IMR-90 (cell line): ENCODE results near the gene C11orf65. TPM values are rescaled to one million over a fixed set of nuclear protein-coding genes. Genes with fewer than 3 reads are reported as not detected.

Source experiments
- ATAC-seq: fragments of 200-7000 bp; cut with Tn5 transposase; 2 replicates; pipeline ENCODE4 v1.9.1; 2020; ENCODE audit warnings: low read depth, mild to moderate bottlenecking, moderate library complexity
- BruUV-seq: library from RNA; stranded (reverse); fragments of 400-500 nt; replicated peaks from 2 replicates; lab custom pipeline; 2021; lab: Mats Ljungman, UMichigan
- CTCF ChIA-PET: fragments of 300-600 bp; formaldehyde crosslinking; extraction: SDS; loops from one replicate; lab custom pipeline; 2021; ENCODE audit warnings: antibody characterized with exemption; lab: Yijun Ruan, JAX
- POLR2A ChIA-PET: fragments of 300-600 bp; sonication (Branson Sonifier 250); formaldehyde crosslinking; loops from one replicate; lab custom pipeline; 2022; ENCODE audit warnings: antibody characterized with exemption; ENCODE audit not compliant: unreplicated experiment; lab: Charles Lee
- DNase-seq: peaks from one replicate; pipeline ENCODE4 v3.0.0; 2013
- H2AFZ ChIP-seq: replicated peaks from 2 replicates; pipeline ENCODE3; 2013; ENCODE audit warnings: low read length, mild to moderate bottlenecking; ENCODE audit not compliant: poor library complexity
- H2AK5ac ChIP-seq: 2 replicates; pipeline ENCODE4 v1.6.1; 2013; ENCODE audit warnings: low read depth, low read length, inconsistent platforms
- H2AK9ac ChIP-seq: replicated peaks from 2 replicates; pipeline ENCODE3; 2013; ENCODE audit warnings: mild to moderate bottlenecking, low read depth, low read length, moderate library complexity; ENCODE audit not compliant: poor library complexity
- H2BK120ac ChIP-seq: 2 replicates; pipeline ENCODE4 v1.6.1; 2013; ENCODE audit warnings: low read depth, low read length, inconsistent platforms
- H2BK15ac ChIP-seq: 3 replicates; pipeline ENCODE4 v1.6.1; 2013; ENCODE audit warnings: low read depth, low read length, inconsistent platforms
- H2BK20ac ChIP-seq: 2 replicates; pipeline ENCODE4 v1.6.1; 2013; ENCODE audit warnings: low read depth, mild to moderate bottlenecking, inconsistent platforms, low read length, moderate library complexity
- H2BK5ac ChIP-seq: 2 replicates; pipeline ENCODE4 v1.6.1; 2013; ENCODE audit warnings: mild to moderate bottlenecking, low read depth, low read length, inconsistent platforms; ENCODE audit not compliant: poor library complexity, severe bottlenecking
- H3K14ac ChIP-seq: replicated peaks from 2 replicates; pipeline ENCODE4 v1.6.1; 2013; ENCODE audit warnings: low read depth, low read length, inconsistent platforms
- H3K18ac ChIP-seq: 2 replicates; pipeline ENCODE4 v1.6.1; 2013; ENCODE audit warnings: low read depth, low read length, control low read depth
- H3K23ac ChIP-seq: 2 replicates; pipeline ENCODE4 v1.6.1; 2013; ENCODE audit warnings: low read depth, low read length, inconsistent platforms
- H3K27ac ChIP-seq: 2 replicates; pipeline ENCODE4 v1.5.1; 2013; ENCODE audit warnings: mild to moderate bottlenecking, control low read depth, low read length; ENCODE audit not compliant: insufficient read depth
- H3K27me3 ChIP-seq: 2 replicates; pipeline ENCODE4 v1.6.1; 2013; ENCODE audit warnings: low read length; ENCODE audit not compliant: control insufficient read depth, insufficient read depth
- H3K36me3 ChIP-seq: 2 replicates; pipeline ENCODE4 v1.6.1; 2013; ENCODE audit warnings: low read length, mixed read lengths; ENCODE audit not compliant: control insufficient read depth, insufficient read depth
- H3K4ac ChIP-seq: 2 replicates; pipeline ENCODE4 v1.6.1; 2013; ENCODE audit warnings: low read depth, low read length, inconsistent platforms
- H3K4me1 ChIP-seq: 2 replicates; pipeline ENCODE4 v1.6.1; 2013; ENCODE audit warnings: low read length, mixed read lengths; ENCODE audit not compliant: control insufficient read depth, insufficient read depth
- H3K4me2 ChIP-seq: 2 replicates; pipeline ENCODE4 v1.6.1; 2013; ENCODE audit warnings: low read depth, mild to moderate bottlenecking, control low read depth, low read length, moderate library complexity
- H3K4me3 ChIP-seq: 2 replicates; pipeline ENCODE4 v1.5.1; 2013; ENCODE audit warnings: low read depth, mild to moderate bottlenecking, control low read depth, low read length, moderate library complexity; ENCODE audit not compliant: insufficient read depth
- H3K56ac ChIP-seq: 2 replicates; pipeline ENCODE4 v1.6.1; 2013; ENCODE audit warnings: low read length, inconsistent platforms; ENCODE audit not compliant: insufficient read depth; ENCODE audit errors: extremely low read depth
- H3K79me1 ChIP-seq, 2 experiments: 2 replicates each; pipeline ENCODE4 v1.6.1; 2013; ENCODE audit warnings: low read length in 2 of 2, inconsistent platforms in 1 of 2, low read depth in 1 of 2
- H3K9ac ChIP-seq: 2 replicates; pipeline ENCODE4 v1.6.1; 2013; ENCODE audit warnings: low read depth, low read length, control low read depth
- H3K9me1 ChIP-seq: 2 replicates; pipeline ENCODE4 v1.6.1; 2013; ENCODE audit warnings: low read length, inconsistent platforms; ENCODE audit not compliant: insufficient read depth
- H3K9me3 ChIP-seq: 2 replicates; pipeline ENCODE4 v1.6.1; 2013; ENCODE audit warnings: low read length; ENCODE audit not compliant: control insufficient read depth, insufficient read depth
- H4K20me1 ChIP-seq: 2 replicates; pipeline ENCODE4 v1.6.1; 2013; ENCODE audit warnings: low read length, inconsistent platforms; ENCODE audit not compliant: insufficient read depth
- H4K5ac ChIP-seq: 2 replicates; pipeline ENCODE4 v1.6.1; 2013; ENCODE audit warnings: mild to moderate bottlenecking, low read depth, low read length, control low read depth
- H4K8ac ChIP-seq, 2 experiments: 2 replicates each; pipeline ENCODE4 v1.6.1; 2013; ENCODE audit warnings: low read depth in 2 of 2, low read length in 2 of 2, control low read depth in 1 of 2, inconsistent platforms in 1 of 2
- H4K91ac ChIP-seq: 2 replicates; pipeline ENCODE4 v1.6.1; 2013; ENCODE audit warnings: low read depth, low read length, inconsistent platforms; ENCODE audit not compliant: insufficient read depth
- BHLHE40 ChIP-seq: fragments of 150-350 bp; IDR thresholded peaks from 2 replicates; pipeline ENCODE4 v1.6.1; 2016; ENCODE audit warnings: mild to moderate bottlenecking, low read depth, low read length
- CEBPB ChIP-seq: IDR thresholded peaks from 2 replicates; pipeline ENCODE4 v1.6.1; 2012; ENCODE audit warnings: low read depth, low read length, improper control_type of control experiment
- CHD1 ChIP-seq: IDR thresholded peaks from 2 replicates; pipeline ENCODE4 v1.6.1; 2012; ENCODE audit warnings: low read depth, low read length, improper control_type of control experiment
- CTCF ChIP-seq: conservative IDR thresholded peaks from 2 replicates; pipeline ENCODE4 v1.5.1; 2012; ENCODE audit warnings: mild to moderate bottlenecking, low read depth, low read length, improper control_type of control experiment
- ELK1 ChIP-seq: fragments of 150-350 bp; IDR thresholded peaks from 2 replicates; pipeline ENCODE4 v1.6.1; 2016; ENCODE audit warnings: low read depth, mild to moderate bottlenecking, low read length, moderate library complexity, borderline replicate concordance
- FOS ChIP-seq: fragments of 150-350 bp; IDR thresholded peaks from 2 replicates; pipeline ENCODE4 v1.6.1; 2016; ENCODE audit warnings: low read depth, low read length
- MAFK ChIP-seq: IDR thresholded peaks from 2 replicates; pipeline ENCODE4 v1.6.1; 2012; ENCODE audit warnings: low read depth, low read length, improper control_type of control experiment
- MAZ ChIP-seq: IDR thresholded peaks from 2 replicates; pipeline ENCODE4 v1.6.1; 2012; ENCODE audit warnings: low read depth, mild to moderate bottlenecking, low read length, improper control_type of control experiment, moderate library complexity, borderline replicate concordance
- MXI1 ChIP-seq: IDR thresholded peaks from 2 replicates; pipeline ENCODE4 v1.6.1; 2012; ENCODE audit warnings: low read depth, mild to moderate bottlenecking, low read length, moderate library complexity, borderline replicate concordance
- NFE2L2 ChIP-seq: fragments of 150-350 bp; IDR thresholded peaks from 2 replicates; pipeline ENCODE4 v1.6.1; 2016; ENCODE audit warnings: low read depth, mild to moderate bottlenecking, low read length
- POLR2A ChIP-seq: IDR thresholded peaks from 2 replicates; pipeline ENCODE4 v1.6.1; 2012; ENCODE audit warnings: mild to moderate bottlenecking, low read depth, low read length
- RAD21 ChIP-seq: IDR thresholded peaks from 2 replicates; pipeline ENCODE4 v1.6.1; 2012; ENCODE audit warnings: low read length, improper control_type of control experiment
- RCOR1 ChIP-seq: IDR thresholded peaks from 2 replicates; pipeline ENCODE4 v1.6.1; 2012; ENCODE audit warnings: mild to moderate bottlenecking, low read length, improper control_type of control experiment; ENCODE audit not compliant: insufficient replicate concordance
- RFX5 ChIP-seq: IDR thresholded peaks from 2 replicates; pipeline ENCODE4 v1.8.0; 2012; ENCODE audit warnings: low read depth, mild to moderate bottlenecking, low read length, moderate library complexity
- SMC3 ChIP-seq: fragments of 150-350 bp; IDR thresholded peaks from 2 replicates; pipeline ENCODE4 v1.6.1; 2016; ENCODE audit warnings: low read depth, mild to moderate bottlenecking, antibody characterized with exemption, low read length, moderate library complexity
- USF2 ChIP-seq: fragments of 150-350 bp; IDR thresholded peaks from 2 replicates; pipeline ENCODE4 v1.6.1; 2017; ENCODE audit warnings: mild to moderate bottlenecking, antibody characterized with exemption, low read length, low read depth
- dilution Hi-C: fragments of 300-500 bp; cut with HindIII; formaldehyde crosslinking; loops from one replicate; pipeline ENCODE4 v1.14.3; 2018; ENCODE audit warnings: low sequenced_read_pairs; ENCODE audit not compliant: unreplicated experiment
- in situ Hi-C: fragments of 300-500 bp; cut with MboI; formaldehyde crosslinking; loops from 3 replicates; pipeline ENCODE4 v1.14.3; 2019; ENCODE audit warnings: low sequenced_read_pairs, inconsistent platforms, mixed read lengths
- intact Hi-C: fragments of 100-400 bp; cut with micrococcal nuclease; formaldehyde crosslinking; loops from 2 replicates; pipeline ENCODE4 v1.10.0; 2022
- polyA plus RNA-seq, 3 experiments: library from polyadenylated mRNA; depleted of rRNA; stranded (reverse); fragments of >200 nt; gene quantifications; 2 replicates each; pipeline ENCODE4 v1.2.3, GENCODE V29; 2012; ENCODE audit warnings: low replicate concordance in 1 of 3
- total RNA-seq: library from RNA; depleted of rRNA; stranded (reverse); fragments of >200 nt; gene quantifications from 2 replicates; pipeline ENCODE4 v1.2.3, GENCODE V29; 2012

The C11orf65 gene
- total and polyA plus RNA-seq, 2 of the 4 experiments (the other 2 are of a cell fraction), result 0.12 to 0.18 TPM

GRCh38 chr11:108483163-108483562 lies 15.8 kb upstream of the C11orf65 start:
- H3K36me3 ChIP-seq, result peaks cover 22% of the 10 kb centered on the region
- CTCF ChIA-PET, result interaction anchor here (0.6 kb wide), 1 partner anchor 361 kb away, joined by 3 read pairs; the partner anchor contains the start of gene ACAT1
- H3K79me1 ChIP-seq, result peaks cover 0 to 3% of the 10 kb centered on the region in 2 experiments; a peak in 2 of 4 replicates
- no peaks in the 10 kb centered on the region for H3K4me1 ChIP-seq
- no peak overlapping the region for H3K9ac ChIP-seq
- H2AK5ac ChIP-seq, result no peak overlapping the region
- H3K27ac ChIP-seq, result no peak overlapping the region
- H3K4ac ChIP-seq, result no peak overlapping the region
- H3K27me3 ChIP-seq, result no peaks in the 10 kb centered on the region
- intact Hi-C loops, result no loop called here
- H3K4me3 ChIP-seq, result no peak overlapping the region
- in situ Hi-C loops, result no loop called here
- no peak overlapping the region for H4K8ac ChIP-seq
- ATAC-seq (peak; percentile 57), DNase-seq (peak; percentile 62)
- TF ChIP-seq ELK1, result no peak
- no peak for TF ChIP-seq MAZ
- no peak for TF ChIP-seq MXI1
- TF ChIP-seq MAFK, result no peak
- TF ChIP-seq BHLHE40, result no peak
- TF ChIP-seq CHD1, result no peak
- TF ChIP-seq NFE2L2, result no peak
- no peak for TF ChIP-seq RAD21
- TF ChIP-seq RCOR1, result no peak
- TF ChIP-seq CEBPB, result no peak
- no peak for TF ChIP-seq POLR2A
- no peak; the same call in 1 of the 2 replicates for TF ChIP-seq FOS
- TF ChIP-seq SMC3, result no peak
- no peak for TF ChIP-seq USF2
- no peak for TF ChIP-seq CTCF
- no peak for TF ChIP-seq RFX5
- H2BK20ac ChIP-seq, result no peak overlapping the region
- BruUV-seq, result no TSS peak
- H3K23ac ChIP-seq, result no peak overlapping the region
- H3K56ac ChIP-seq, result no peak overlapping the region
- no peak overlapping the region for H3K4me2 ChIP-seq
- no peak overlapping the region for H4K5ac ChIP-seq
- no peaks in the 10 kb centered on the region for H4K20me1 ChIP-seq
- H3K14ac ChIP-seq, result no peak overlapping the region
- no peak overlapping the region for H2BK120ac ChIP-seq
- no peak overlapping the region for H3K18ac ChIP-seq
- H3K9me3 ChIP-seq, result no peaks in the 10 kb centered on the region
- POLR2A ChIA-PET, result no interaction called here
- no peak overlapping the region for H2AK9ac ChIP-seq
- H2AFZ ChIP-seq, result no peak overlapping the region
- no peak overlapping the region for H2BK5ac ChIP-seq
- no peak overlapping the region for H2BK15ac ChIP-seq
- dilution Hi-C loops, result no loop called here
- no peaks in the 10 kb centered on the region; the same call in 1 of the 2 replicates for H3K9me1 ChIP-seq
- no peak overlapping the region for H4K91ac ChIP-seq
